Body of pancreas (tissue), 4 donors: ENCODE data around the gene SNX17. TPM values are rescaled to one million over a fixed set of nuclear protein-coding genes. Genes with fewer than 3 reads are reported as not detected.
"Not testable (repeated sequence)": the region's sequence is repeated elsewhere in the genome, so short reads cannot be mapped to it uniquely, and the experiment has no call there.

Experiments
- ATAC-seq: fragments of 150-250 bp; one replicate; pipeline ENCODE4 v1.9.1; 2016
- DNase-seq, 4 donors: peaks; one replicate each; pipeline ENCODE4 v3.0.0-alpha.2; 2019
- H3K27ac ChIP-seq, 4 donors: fragments of 200-600 bp; sonication (generic); 1 replicate in 3 of 4; 2 replicates in 1 of 4; pipeline versions ENCODE4 v1.5.1 to v1.6.1; 2016 to 2019; ENCODE audit warnings: mild to moderate bottlenecking in 1 of 4, mixed read lengths in 1 of 4, moderate library complexity in 1 of 4
- H3K27me3 ChIP-seq, 2 donors: fragments of 200-600 bp; sonication (generic); one replicate each; pipeline ENCODE4 v1.6.0; 2016; ENCODE audit warnings: mild to moderate bottlenecking in 1 of 2
- H3K36me3 ChIP-seq, 2 donors: fragments of 200-600 bp; sonication (generic); replicated peaks in 1 of 2; 2 replicates each; pipeline ENCODE4 v1.5.1; 2016; ENCODE audit warnings: low read depth in 2 of 2; ENCODE audit not compliant: insufficient read depth in 1 of 2
- H3K4me1 ChIP-seq: fragments of 200-600 bp; sonication (generic); one replicate; pipeline ENCODE4 v1.6.0; 2016
- H3K4me3 ChIP-seq, 2 donors: fragments of 200-600 bp; sonication (generic); 1 replicate in 1 of 2; 2 replicates in 1 of 2; pipeline ENCODE4 v1.5.1; 2016 to 2019
- H3K9me3 ChIP-seq, 3 donors: fragments of 200-600 bp; sonication (generic); 1 replicate in 2 of 3; 2 replicates in 1 of 3; pipeline ENCODE4 v1.5.1; 2016
- POLR2A ChIP-seq, 3 donors: fragments of 450-650 bp; IDR thresholded peaks; one replicate each; pipeline ENCODE4 v1.6.1; 2016; ENCODE audit warnings: antibody characterized with exemption in 3 of 3, mild to moderate bottlenecking in 2 of 3
- WGBS, 2 donors: methylation state at CpG; one replicate each; pipeline ENCODE4 v1.1.5; 2017; 5-methylcytosine and 5-hydroxymethylcytosine counted together
- intact Hi-C: fragments of 100-400 bp; cut with DNase I; formaldehyde crosslinking; loops from one replicate; pipeline ENCODE4 v1.15.1; 2023
- total RNA-seq, 2 donors: library from RNA; depleted of rRNA; stranded (reverse); fragments of >200 nt; gene quantifications; one replicate each; pipeline ENCODE4 v1.1.0, GENCODE V29; 2016
- TF ChIP-seq, protein P1 (sequence below), 7 experiments: fragments of 450-650 bp in 4 of 7; fragments of 200-600 bp in 3 of 7; sonication (generic) in 3 of 7; IDR thresholded peaks; one replicate each; pipeline ENCODE4 v1.5.1; 2016 to 2019; ENCODE audit warnings: antibody characterized with exemption in 7 of 7

The SNX17 gene
- total RNA-seq, 2 donors from 2014 or later = 50.4 to 70.8 TPM

DNA sequence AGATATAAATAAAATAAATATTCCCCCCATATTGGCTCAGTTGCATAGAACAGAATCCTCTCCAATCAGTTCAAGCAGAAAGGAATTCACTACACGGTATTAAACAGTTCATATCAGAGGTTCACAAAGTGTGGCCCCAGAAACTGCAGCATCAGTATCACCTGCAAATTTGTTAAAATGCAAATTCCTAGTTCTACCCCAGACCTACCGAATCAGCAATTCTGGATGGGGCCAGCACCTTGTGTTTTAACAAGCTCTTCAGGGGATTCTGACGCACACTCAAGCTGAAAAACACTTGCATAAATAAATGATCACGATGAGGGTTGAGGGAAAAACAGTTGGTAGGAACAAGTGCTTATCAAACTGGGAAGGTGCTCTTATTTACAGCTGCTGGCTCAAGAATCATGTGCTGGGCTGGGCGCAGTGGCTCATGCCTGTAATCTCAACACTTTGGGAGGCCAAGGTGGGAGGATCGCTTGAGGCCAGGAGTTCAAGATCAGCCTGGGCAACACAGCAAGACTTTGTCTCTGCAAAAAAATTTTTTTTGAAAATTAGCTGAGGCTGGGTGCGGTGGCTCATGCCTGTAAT is 20.2 kb upstream of the SNX17 start:
- no peak for TF ChIP-seq POLR2A (IDR thresholded peaks at IDR 0.05)
- TF ChIP-seq, protein P1, sequence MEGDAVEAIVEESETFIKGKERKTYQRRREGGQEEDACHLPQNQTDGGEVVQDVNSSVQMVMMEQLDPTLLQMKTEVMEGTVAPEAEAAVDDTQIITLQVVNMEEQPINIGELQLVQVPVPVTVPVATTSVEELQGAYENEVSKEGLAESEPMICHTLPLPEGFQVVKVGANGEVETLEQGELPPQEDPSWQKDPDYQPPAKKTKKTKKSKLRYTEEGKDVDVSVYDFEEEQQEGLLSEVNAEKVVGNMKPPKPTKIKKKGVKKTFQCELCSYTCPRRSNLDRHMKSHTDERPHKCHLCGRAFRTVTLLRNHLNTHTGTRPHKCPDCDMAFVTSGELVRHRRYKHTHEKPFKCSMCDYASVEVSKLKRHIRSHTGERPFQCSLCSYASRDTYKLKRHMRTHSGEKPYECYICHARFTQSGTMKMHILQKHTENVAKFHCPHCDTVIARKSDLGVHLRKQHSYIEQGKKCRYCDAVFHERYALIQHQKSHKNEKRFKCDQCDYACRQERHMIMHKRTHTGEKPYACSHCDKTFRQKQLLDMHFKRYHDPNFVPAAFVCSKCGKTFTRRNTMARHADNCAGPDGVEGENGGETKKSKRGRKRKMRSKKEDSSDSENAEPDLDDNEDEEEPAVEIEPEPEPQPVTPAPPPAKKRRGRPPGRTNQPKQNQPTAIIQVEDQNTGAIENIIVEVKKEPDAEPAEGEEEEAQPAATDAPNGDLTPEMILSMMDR (IDR thresholded peaks at IDR 0.05) = no peak
- DNase-seq (peak in 1 of 4 donors; percentile 20), ATAC-seq (no peak)
- WGBS, 2 donors = 46 to 51% methylated on average over 7 of the region's 7 CpGs
- Histone ChIP-seq H3K27me3 (no peaks in the 10 kb centered on the region), H3K27ac (no peak overlapping the region), H3K9me3 (no peaks in the 10 kb centered on the region), H3K36me3 (no peaks in the 10 kb centered on the region), H3K4me3 (no peak overlapping the region), H3K4me1 (peaks cover 27% of the 10 kb centered on the region)
- intact Hi-C loops = no loop called here

DNA sequence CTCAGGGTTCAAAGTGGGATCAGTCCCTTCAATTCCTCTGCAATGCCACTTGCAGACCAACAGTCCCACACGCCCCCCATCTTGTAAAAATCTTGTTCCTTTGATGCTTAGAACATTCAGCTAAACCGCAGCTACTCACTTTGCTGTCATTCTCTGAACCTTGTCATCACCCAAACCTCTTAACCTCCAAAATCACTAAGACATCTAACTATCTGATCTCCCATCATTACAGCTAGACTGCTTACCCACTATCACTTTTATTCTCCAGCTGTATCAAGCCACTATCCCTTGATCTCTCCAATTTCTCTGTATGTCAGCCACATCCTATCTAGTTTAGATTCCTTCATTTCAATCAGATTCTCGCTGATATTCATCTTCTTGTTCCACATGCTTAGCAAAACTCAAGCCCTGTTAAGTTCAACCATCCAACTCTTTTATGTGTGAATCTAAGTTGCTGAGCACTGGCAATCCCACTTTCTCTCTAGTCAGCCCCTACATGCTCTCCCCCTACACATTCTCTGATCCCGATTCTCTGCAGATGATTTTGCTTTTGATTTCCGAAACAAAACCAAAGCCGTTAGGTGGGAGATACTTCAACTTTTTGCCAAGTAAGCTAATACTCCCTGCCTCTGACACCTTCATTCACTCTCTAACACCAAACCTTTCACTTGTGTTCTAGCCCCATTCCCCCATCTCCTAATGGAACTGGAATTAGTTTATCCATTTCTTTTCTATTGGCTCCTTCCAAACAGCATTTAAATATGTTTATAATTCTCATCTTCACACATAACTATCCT is 18.4 kb upstream of the SNX17 start:
- H3K27ac ChIP-seq = no peak overlapping the region
- TF ChIP-seq POLR2A (IDR thresholded peaks at IDR 0.05) = no peak
- TF ChIP-seq, protein P1 (IDR thresholded peaks at IDR 0.05) = no peak
- no peaks in the 10 kb centered on the region for H3K27me3 ChIP-seq
- DNase-seq = no peak
- no peaks in the 10 kb centered on the region for H3K9me3 ChIP-seq
- no peaks in the 10 kb centered on the region for H3K36me3 ChIP-seq
- peaks cover 33% of the 10 kb centered on the region for H3K4me1 ChIP-seq
- intact Hi-C loops = no loop called here
- WGBS, 2 donors = 82 to 84% methylated on average over 6 of the region's 6 CpGs
- no peak overlapping the region for H3K4me3 ChIP-seq
- no peak for ATAC-seq

DNA sequence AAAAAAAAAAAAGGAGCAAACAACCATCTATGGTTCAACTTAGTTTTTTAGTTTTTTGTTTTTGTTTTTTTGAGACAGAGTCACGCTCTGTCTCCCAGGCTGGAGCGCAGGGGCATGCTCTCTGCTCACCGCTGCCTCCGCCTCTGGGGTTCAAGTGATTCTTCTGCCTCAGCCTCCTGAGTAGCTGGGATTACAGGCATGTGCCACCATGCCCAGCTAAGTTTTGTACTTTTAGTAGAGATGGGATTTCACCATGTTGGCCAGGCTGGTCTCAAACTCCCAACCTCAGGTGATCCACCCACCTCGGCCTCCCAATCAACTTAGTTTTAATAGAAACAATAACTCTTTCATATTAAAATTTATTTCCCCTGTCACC is 17.0 kb upstream of the SNX17 start:
- WGBS, 2 donors = 95 to 98% methylated on average over 5 of the region's 5 CpGs
- DNase-seq, ATAC-seq, H3K4me3 ChIP-seq, intact Hi-C loops, H3K9me3 ChIP-seq, H3K36me3 ChIP-seq, H3K27me3 ChIP-seq, H3K27ac ChIP-seq: not testable (repeated sequence)
- H3K4me1 ChIP-seq = peaks cover 43% of the 10 kb centered on the region

DNA sequence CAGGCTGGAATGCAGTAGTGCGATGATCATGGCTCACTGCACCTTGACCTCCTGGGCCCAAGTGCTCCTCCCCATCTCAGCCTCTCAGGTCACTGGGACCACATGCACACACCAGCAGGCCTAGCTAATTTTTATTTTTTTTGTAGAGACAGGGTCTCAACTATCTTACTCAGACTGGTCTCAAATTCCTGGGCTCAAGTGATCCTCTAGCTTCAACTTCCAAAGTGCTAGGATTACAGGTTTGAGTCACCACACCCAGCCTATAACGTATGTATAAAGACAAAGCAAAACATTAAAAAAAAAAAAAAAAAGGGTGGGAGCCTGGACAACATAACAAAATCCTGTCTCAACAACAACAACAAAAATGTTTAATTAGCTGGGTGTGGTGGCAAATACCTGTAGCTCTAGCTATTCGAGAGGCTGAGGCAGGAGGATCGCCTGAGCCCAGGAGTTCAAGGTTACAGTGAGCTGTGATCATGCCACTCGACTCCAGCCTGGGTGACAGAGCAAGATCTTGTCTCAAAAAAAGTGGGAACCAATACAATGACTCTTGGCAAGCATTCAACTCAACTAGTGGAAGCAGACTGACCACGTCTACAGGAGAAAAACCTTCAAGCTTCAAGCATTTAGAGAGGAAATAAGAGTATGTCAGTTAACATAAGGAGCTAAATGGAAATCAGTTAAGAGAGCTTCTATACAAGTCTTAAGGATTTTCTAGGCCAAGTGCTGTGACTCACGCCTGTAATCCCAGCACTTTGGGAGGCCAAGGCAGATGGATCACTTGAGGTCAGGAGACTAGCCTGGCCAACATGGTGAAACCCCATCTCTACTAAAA is 16.4 kb upstream of the SNX17 start:
- no peaks in the 10 kb centered on the region for H3K27me3 ChIP-seq
- no peak for DNase-seq
- no peak for TF ChIP-seq POLR2A (IDR thresholded peaks at IDR 0.05)
- TF ChIP-seq, protein P1 (IDR thresholded peaks at IDR 0.05) = no peak
- no peaks in the 10 kb centered on the region for H3K36me3 ChIP-seq
- no peak overlapping the region for H3K4me3 ChIP-seq
- no peaks in the 10 kb centered on the region for H3K9me3 ChIP-seq
- no peak for ATAC-seq
- peaks cover 45% of the 10 kb centered on the region for H3K4me1 ChIP-seq
- intact Hi-C loops = no loop called here
- no peak overlapping the region for H3K27ac ChIP-seq
- WGBS, 2 donors = 66 to 71% methylated on average over 7 of the region's 7 CpGs

DNA sequence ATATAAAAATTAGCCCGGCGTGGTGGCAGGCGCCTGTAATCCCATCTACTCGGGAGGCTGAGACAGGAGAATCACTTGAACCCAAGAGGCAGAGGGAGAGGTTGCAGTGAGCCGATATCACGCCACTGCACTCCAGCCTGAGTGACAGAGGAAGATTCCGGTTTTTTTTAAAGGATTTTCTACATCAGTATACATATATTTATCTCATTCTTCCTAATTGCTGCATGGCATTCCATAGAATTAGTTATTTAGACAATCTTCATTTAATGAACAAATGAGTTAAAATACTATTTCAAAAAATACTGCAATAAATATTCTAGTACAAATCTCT is 15.9 kb upstream of the SNX17 start:
- Histone ChIP-seq H3K4me1 (peaks cover 45% of the 10 kb centered on the region), H3K27ac (no peak overlapping the region), H3K9me3 (no peaks in the 10 kb centered on the region), H3K27me3 (no peaks in the 10 kb centered on the region), H3K36me3 (no peaks in the 10 kb centered on the region), H3K4me3 (no peak overlapping the region)
- TF ChIP-seq POLR2A (IDR thresholded peaks at IDR 0.05) = no peak
- TF ChIP-seq, protein P1 (IDR thresholded peaks at IDR 0.05) = no peak
- WGBS, 2 donors = 88 to 90% methylated on average over 7 of the region's 7 CpGs
- intact Hi-C loops = no loop called here
- ATAC-seq = no peak
- DNase-seq = no peak
